ENCODE data around the gene S100A14.

GRCh38 chr1:153599847-153600246, 16.3 kb downstream of the S100A14 start:
- TF ChIP-seq CTCF (conservative IDR thresholded peaks at IDR 0.05; ENCODE audit: low read depth, low read length): no peak
- no peak for TF ChIP-seq POLR2A (IDR thresholded peaks at IDR 0.05; ENCODE audit: low read depth, low read length)
- TF ChIP-seq ELK1 (IDR thresholded peaks at IDR 0.05; ENCODE audit: borderline replicate concordance, low read depth, low read length): no peak
- no peak for TF ChIP-seq BHLHE40 (IDR thresholded peaks at IDR 0.05; ENCODE audit: low read depth, low read length)
- TF ChIP-seq MAFK (IDR thresholded peaks at IDR 0.05; ENCODE audit: low read depth, low read length): no peak
- TF ChIP-seq RAD21 (IDR thresholded peaks at IDR 0.05; ENCODE audit: low read length): no peak
- no peak for TF ChIP-seq SMC3 (IDR thresholded peaks at IDR 0.05; ENCODE audit: low read depth, low read length)
- TF ChIP-seq MAZ (IDR thresholded peaks at IDR 0.05; ENCODE audit: borderline replicate concordance, low read depth, low read length): no peak
- no peak for TF ChIP-seq RCOR1 (IDR thresholded peaks at IDR 0.05; ENCODE audit: insufficient replicate concordance, low read length)
- TF ChIP-seq CEBPB (IDR thresholded peaks at IDR 0.05; ENCODE audit: low read depth, low read length): no peak
- TF ChIP-seq MXI1 (IDR thresholded peaks at IDR 0.05; ENCODE audit: borderline replicate concordance, low read depth, low read length): no peak
- TF ChIP-seq CHD1 (IDR thresholded peaks at IDR 0.05; ENCODE audit: low read depth, low read length): no peak
- TF ChIP-seq RFX5 (IDR thresholded peaks at IDR 0.05; ENCODE audit: low read depth, low read length): no peak
